ENCODE results near the gene LRRN1. TPM values are rescaled to one million over a fixed set of nuclear protein-coding genes. Genes with fewer than 3 reads are reported as not detected.

LRRN1 gene
- polyA plus RNA-seq, 2 of the 4 experiments (the other 2 are of a cell fraction) = not detected

DNA sequence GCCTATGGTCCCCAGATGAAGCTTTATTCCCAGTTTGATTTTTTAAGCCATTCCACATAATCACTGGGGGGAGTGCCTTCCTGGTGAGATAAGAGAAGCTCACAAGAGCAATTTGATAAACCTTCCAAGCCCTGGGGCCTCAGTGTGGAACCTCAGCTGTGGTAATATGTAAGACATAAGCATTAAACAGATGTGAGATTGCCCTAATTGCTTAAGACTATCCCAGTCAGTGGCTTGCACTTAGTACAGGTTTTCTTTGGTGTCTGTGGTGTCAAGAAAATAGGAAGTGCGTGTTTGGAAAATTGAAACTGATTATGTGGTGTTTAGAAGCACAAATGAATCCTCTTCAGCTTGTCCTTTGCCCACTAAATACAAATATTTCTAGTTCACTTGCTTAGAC, 54.3 kb downstream of the LRRN1 start:
- 0% methylated on average over 1 of the region's 1 CpG for WGBS (ENCODE audit: missing lambda C conversion rate)
- H3K9me3 ChIP-seq = no peaks in the 10 kb centered on the region
- FAIRE-seq = no peak

GRCh38 chr3:3855056-3855455, 55.8 kb downstream of the LRRN1 start:
- ChIA-PET CTCF (no interaction called here), POLR2A (no interaction called here)
- H3K27ac ChIP-seq = no peak overlapping the region
- DNase-seq (ENCODE audit: low read depth in 1 of 2, low spot score in 1 of 2) = no peak
- H3K4me1 ChIP-seq = no peaks in the 10 kb centered on the region
- no peak for FAIRE-seq
- ATAC-seq = no peak
- H3K4me2 ChIP-seq = no peak overlapping the region
- H3K4me3 ChIP-seq = no peak overlapping the region
- H3K9me3 ChIP-seq = no peaks in the 10 kb centered on the region
- no peak for TF ChIP-seq BHLHE40 (IDR thresholded peaks at IDR 0.05; ENCODE audit: low read depth, low read length)
- TF ChIP-seq BCL3 (IDR thresholded peaks at IDR 0.05) = no peak
- no peak for TF ChIP-seq CBX8 (IDR thresholded peaks at IDR 0.05)
- TF ChIP-seq ZC3H11A (IDR thresholded peaks at IDR 0.05) = no peak
- TF ChIP-seq FOSL2 (IDR thresholded peaks at IDR 0.05) = no peak
- TF ChIP-seq FOSL2 (CRISPR knock-in tag; IDR thresholded peaks at IDR 0.05) = no peak
- no peak for TF ChIP-seq NPAS2 (CRISPR knock-in tag; IDR thresholded peaks at IDR 0.05; ENCODE audit: borderline replicate concordance)
- no peak for TF ChIP-seq EHMT2 (IDR thresholded peaks at IDR 0.05; ENCODE audit: low read depth)
- no peak for TF ChIP-seq EHF (CRISPR knock-in tag; IDR thresholded peaks at IDR 0.05)
- no peak for TF ChIP-seq MYC (IDR thresholded peaks at IDR 0.05; ENCODE audit: borderline replicate concordance, low read length)
- TF ChIP-seq, protein P1, sequence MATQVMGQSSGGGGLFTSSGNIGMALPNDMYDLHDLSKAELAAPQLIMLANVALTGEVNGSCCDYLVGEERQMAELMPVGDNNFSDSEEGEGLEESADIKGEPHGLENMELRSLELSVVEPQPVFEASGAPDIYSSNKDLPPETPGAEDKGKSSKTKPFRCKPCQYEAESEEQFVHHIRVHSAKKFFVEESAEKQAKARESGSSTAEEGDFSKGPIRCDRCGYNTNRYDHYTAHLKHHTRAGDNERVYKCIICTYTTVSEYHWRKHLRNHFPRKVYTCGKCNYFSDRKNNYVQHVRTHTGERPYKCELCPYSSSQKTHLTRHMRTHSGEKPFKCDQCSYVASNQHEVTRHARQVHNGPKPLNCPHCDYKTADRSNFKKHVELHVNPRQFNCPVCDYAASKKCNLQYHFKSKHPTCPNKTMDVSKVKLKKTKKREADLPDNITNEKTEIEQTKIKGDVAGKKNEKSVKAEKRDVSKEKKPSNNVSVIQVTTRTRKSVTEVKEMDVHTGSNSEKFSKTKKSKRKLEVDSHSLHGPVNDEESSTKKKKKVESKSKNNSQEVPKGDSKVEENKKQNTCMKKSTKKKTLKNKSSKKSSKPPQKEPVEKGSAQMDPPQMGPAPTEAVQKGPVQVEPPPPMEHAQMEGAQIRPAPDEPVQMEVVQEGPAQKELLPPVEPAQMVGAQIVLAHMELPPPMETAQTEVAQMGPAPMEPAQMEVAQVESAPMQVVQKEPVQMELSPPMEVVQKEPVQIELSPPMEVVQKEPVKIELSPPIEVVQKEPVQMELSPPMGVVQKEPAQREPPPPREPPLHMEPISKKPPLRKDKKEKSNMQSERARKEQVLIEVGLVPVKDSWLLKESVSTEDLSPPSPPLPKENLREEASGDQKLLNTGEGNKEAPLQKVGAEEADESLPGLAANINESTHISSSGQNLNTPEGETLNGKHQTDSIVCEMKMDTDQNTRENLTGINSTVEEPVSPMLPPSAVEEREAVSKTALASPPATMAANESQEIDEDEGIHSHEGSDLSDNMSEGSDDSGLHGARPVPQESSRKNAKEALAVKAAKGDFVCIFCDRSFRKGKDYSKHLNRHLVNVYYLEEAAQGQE (IDR thresholded peaks at IDR 0.05) = no peak
- TF ChIP-seq RFX5 (IDR thresholded peaks at IDR 0.05) = no peak
- no peak for TF ChIP-seq RAD21 (conservative IDR thresholded peaks at IDR 0.05 in 1 of 2, IDR thresholded peaks at IDR 0.05 in 1 of 2)
- TF ChIP-seq HOXB13 (CRISPR knock-in tag; IDR thresholded peaks at IDR 0.05; ENCODE audit: low read depth) = no peak
- no peak for TF ChIP-seq EP300 (IDR thresholded peaks at IDR 0.05)
- no peak for TF ChIP-seq JUN (IDR thresholded peaks at IDR 0.05)
- TF ChIP-seq, protein P2, sequence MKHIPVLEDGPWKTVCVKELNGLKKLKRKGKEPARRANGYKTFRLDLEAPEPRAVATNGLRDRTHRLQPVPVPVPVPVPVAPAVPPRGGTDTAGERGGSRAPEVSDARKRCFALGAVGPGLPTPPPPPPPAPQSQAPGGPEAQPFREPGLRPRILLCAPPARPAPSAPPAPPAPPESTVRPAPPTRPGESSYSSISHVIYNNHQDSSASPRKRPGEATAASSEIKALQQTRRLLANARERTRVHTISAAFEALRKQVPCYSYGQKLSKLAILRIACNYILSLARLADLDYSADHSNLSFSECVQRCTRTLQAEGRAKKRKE (CRISPR knock-in tag; IDR thresholded peaks at IDR 0.05; ENCODE audit: low read depth) = no peak
- no peak for TF ChIP-seq HOXB5 (CRISPR knock-in tag; IDR thresholded peaks at IDR 0.05)
- TF ChIP-seq HEYL (CRISPR knock-in tag; IDR thresholded peaks at IDR 0.05) = no peak

More for the DNA sequence above, 54.3 kb downstream of the LRRN1 start:
- ChIA-PET POLR2A (no interaction called here), CTCF (no interaction called here)
- H3K4me3 ChIP-seq = no peak overlapping the region
- no peak for TF ChIP-seq POLR2AphosphoS2 (conservative IDR thresholded peaks at IDR 0.05; ENCODE audit: low read length)
- TF ChIP-seq, protein P3, sequence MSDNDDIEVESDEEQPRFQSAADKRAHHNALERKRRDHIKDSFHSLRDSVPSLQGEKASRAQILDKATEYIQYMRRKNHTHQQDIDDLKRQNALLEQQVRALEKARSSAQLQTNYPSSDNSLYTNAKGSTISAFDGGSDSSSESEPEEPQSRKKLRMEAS (IDR thresholded peaks at IDR 0.05) = no peak
- TF ChIP-seq HOXB13 (CRISPR knock-in tag; IDR thresholded peaks at IDR 0.05; ENCODE audit: low read depth) = no peak
- no peak for TF ChIP-seq CHD2 (IDR thresholded peaks at IDR 0.05; ENCODE audit: low read length, partially characterized antibody)
- no peak for TF ChIP-seq EP300 (IDR thresholded peaks at IDR 0.05)
- no peak for TF ChIP-seq CTCF (IDR thresholded peaks at IDR 0.05)
- TF ChIP-seq POLR2A (IDR thresholded peaks at IDR 0.05; ENCODE audit: low read length) = no peak
- TF ChIP-seq KDM5A (IDR thresholded peaks at IDR 0.05) = no peak
- no peak for TF ChIP-seq CHD4 (IDR thresholded peaks at IDR 0.05; ENCODE audit: borderline replicate concordance)
- TF ChIP-seq CEBPB (IDR thresholded peaks at IDR 0.05) = no peak
- no peak for TF ChIP-seq HEYL (CRISPR knock-in tag; IDR thresholded peaks at IDR 0.05)
- TF ChIP-seq, protein P4, sequence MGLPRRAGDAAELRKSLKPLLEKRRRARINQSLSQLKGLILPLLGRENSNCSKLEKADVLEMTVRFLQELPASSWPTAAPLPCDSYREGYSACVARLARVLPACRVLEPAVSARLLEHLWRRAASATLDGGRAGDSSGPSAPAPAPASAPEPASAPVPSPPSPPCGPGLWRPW (IDR thresholded peaks at IDR 0.05) = no peak
- TF ChIP-seq SREBF2 (IDR thresholded peaks at IDR 0.05) = no peak
- no peak for TF ChIP-seq JUNB (IDR thresholded peaks at IDR 0.05)
- no peak for TF ChIP-seq KDM1A (IDR thresholded peaks at IDR 0.05; ENCODE audit: low read depth)
- TF ChIP-seq SMC3 (IDR thresholded peaks at IDR 0.05) = no peak
- TF ChIP-seq, protein P2 (CRISPR knock-in tag; IDR thresholded peaks at IDR 0.05; ENCODE audit: low read depth) = no peak
- TF ChIP-seq RARB (CRISPR knock-in tag; IDR thresholded peaks at IDR 0.05) = no peak
- TF ChIP-seq JUN (IDR thresholded peaks at IDR 0.05) = no peak
- no peak for DNase-seq (ENCODE audit: low read depth in 1 of 2, low spot score in 1 of 2)
- H3K27ac ChIP-seq = no peak overlapping the region
- ATAC-seq = no peak
- no peaks in the 10 kb centered on the region for H3K4me1 ChIP-seq
- no peak overlapping the region for H3K4me2 ChIP-seq
